ENCODE data around the gene INO80E.
"Not testable (repeated sequence)": the region's sequence is repeated elsewhere in the genome, so short reads cannot be mapped to it uniquely, and the experiment has no call there.

The INO80E gene

GRCh38 chr16:30010844-30011713, 15.0 kb downstream of the INO80E start, which contains the start of gene DOC2A:
Gene DOC2A (minus strand): TSS chr16:30011027. CDS start chr16:30010222, 805 bp downstream.
- DNase-seq (ENCODE audit: low read depth), result no peak

- no peak for DNase-seq (ENCODE audit: low read depth)
These were observed 15.9 kb downstream of the INO80E start for GRCh38 chr16:30011714-30012504.

- DNase-seq (ENCODE audit: low read depth), result not testable (repeated sequence)
These were observed 16.6 kb downstream of the INO80E start for GRCh38 chr16:30012598-30012997.

- DNase-seq (ENCODE audit: low read depth), result not testable (repeated sequence)
These were observed 19.4 kb downstream of the INO80E start for GRCh38 chr16:30015450-30015849.

- no peak for DNase-seq (ENCODE audit: low read depth)
These were observed 20.7 kb downstream of the INO80E start for GRCh38 chr16:30016555-30017276.

GRCh38 chr16:30017277-30017656, 21.2 kb downstream of the INO80E start:
- DNase-seq (ENCODE audit: low read depth), result no peak

- not testable (repeated sequence) for DNase-seq (ENCODE audit: low read depth)
These were observed 21.9 kb downstream of the INO80E start for GRCh38 chr16:30017937-30018336.

GRCh38 chr16:30018731-30019158, 22.7 kb downstream of the INO80E start:
- no peak for DNase-seq (ENCODE audit: low read depth)

GRCh38 chr16:30022887-30023286, 26.8 kb downstream of the INO80E start, which contains the start of gene C16orf92:
Gene C16orf92 (plus strand): TSS chr16:30023198. CDS start chr16:30023341, 143 bp downstream.
- DNase-seq (ENCODE audit: low read depth), result no peak

- no peak for DNase-seq (ENCODE audit: low read depth)
These were observed 27.5 kb downstream of the INO80E start for GRCh38 chr16:30023586-30023985.

GRCh38 chr16:30024451-30024850, 28.4 kb downstream of the INO80E start:
- no peak for DNase-seq (ENCODE audit: low read depth)

GRCh38 chr16:30025156-30025555, 29.1 kb downstream of the INO80E start:
- DNase-seq (ENCODE audit: low read depth), result no peak

GRCh38 chr16:30025574-30025973, 29.5 kb downstream of the INO80E start:
- DNase-seq (ENCODE audit: low read depth), result no peak

- DNase-seq (ENCODE audit: low read depth), result no peak
These were observed 30.4 kb downstream of the INO80E start for GRCh38 chr16:30026449-30026848.

GRCh38 chr16:30027588-30028437, 31.8 kb downstream of the INO80E start:
- DNase-seq (ENCODE audit: low read depth), result no peak

GRCh38 chr16:30028438-30029076, 32.5 kb downstream of the INO80E start:
- no peak for DNase-seq (ENCODE audit: low read depth)

- DNase-seq (ENCODE audit: low read depth), result no peak
These were observed 34.1 kb downstream of the INO80E start for GRCh38 chr16:30030011-30030685.

GRCh38 chr16:30030841-30031413, 34.9 kb downstream of the INO80E start, which contains the start of gene TLCD3B:
Gene TLCD3B (minus strand): TSS chr16:30031271. CDS start chr16:30030527, 744 bp downstream.
- no peak for DNase-seq (ENCODE audit: low read depth)

- no peak for DNase-seq (ENCODE audit: low read depth)
These were observed 35.5 kb downstream of the INO80E start for GRCh38 chr16:30031477-30031918.
